Type B pancreatic cell (in vitro differentiated cells): ENCODE measurements around the gene FURIN. TPM values are rescaled to one million over a fixed set of nuclear protein-coding genes. Genes with fewer than 3 reads are reported as not detected.

Source experiments
- DNase-seq: peaks from one replicate; pipeline ENCODE4 v3.0.0; 2021; ENCODE audit warnings: mixed read lengths; ENCODE audit not compliant: unreplicated experiment; ENCODE audit errors: extremely low spot score
- H3K27ac Mint-ChIP-seq: 2 replicates; pipeline ENCODE4 v1.8.0; 2021; ENCODE audit warnings: mild to moderate bottlenecking, mixed read lengths
- H3K27me3 Mint-ChIP-seq: 2 replicates; pipeline ENCODE4 v1.8.0; 2021; ENCODE audit warnings: mixed read lengths
- H3K36me3 Mint-ChIP-seq: 2 replicates; pipeline ENCODE4 v1.8.0; 2021; ENCODE audit warnings: mixed read lengths
- H3K4me1 Mint-ChIP-seq: one replicate; pipeline ENCODE4 v1.8.0; 2021; ENCODE audit warnings: mixed read lengths; ENCODE audit not compliant: unreplicated experiment
- H3K4me3 Mint-ChIP-seq: 2 replicates; pipeline ENCODE4 v1.8.0; 2021; ENCODE audit warnings: mild to moderate bottlenecking, mixed read lengths
- H3K9me3 Mint-ChIP-seq: 2 replicates; pipeline ENCODE4 v1.8.0; 2021; ENCODE audit warnings: mixed read lengths
- CTCF ChIP-seq: fragments of 200-600 bp; sonication (generic); conservative IDR thresholded peaks from 2 replicates; pipeline ENCODE4 v1.5.0; 2021; ENCODE audit warnings: antibody characterized with exemption, mild to moderate bottlenecking
- total RNA-seq: library from RNA; stranded (reverse); gene quantifications from 2 replicates; pipeline ENCODE4 v1.2.1, GENCODE V29; 2021; ENCODE audit warnings: low replicate concordance

FURIN gene
- total RNA-seq, 1 donor from 2014 or later = 37.7 TPM

- DNase-seq = no peak
- TF ChIP-seq CTCF = no peak
- Mint-ChIP-seq H3K9me3 (no peaks in the 10 kb centered on the region), H3K4me1 (peaks cover 4% of the 10 kb centered on the region), H3K4me3 (no peak overlapping the region), H3K36me3 (no peaks in the 10 kb centered on the region), H3K27ac (no peak overlapping the region), H3K27me3 (no peaks in the 10 kb centered on the region)
These were observed 10.4 kb upstream of the FURIN start for GRCh38 chr15:90857883-90858443.

GRCh38 chr15:90859234-90860131, 8.9 kb upstream of the FURIN start:
- no peak for TF ChIP-seq CTCF
- Mint-ChIP-seq H3K36me3 (no peaks in the 10 kb centered on the region), H3K4me3 (no peak overlapping the region), H3K9me3 (no peaks in the 10 kb centered on the region), H3K27ac (no peak overlapping the region), H3K27me3 (no peaks in the 10 kb centered on the region), H3K4me1 (peaks cover 4% of the 10 kb centered on the region)
- no peak for DNase-seq

GRCh38 chr15:90860450-90860849, 7.9 kb upstream of the FURIN start:
- no peak overlapping the region for H3K4me3 Mint-ChIP-seq
- H3K9me3 Mint-ChIP-seq = no peaks in the 10 kb centered on the region
- no peaks in the 10 kb centered on the region for H3K36me3 Mint-ChIP-seq
- no peaks in the 10 kb centered on the region for H3K27me3 Mint-ChIP-seq
- H3K4me1 Mint-ChIP-seq = peaks cover 4% of the 10 kb centered on the region
- DNase-seq = no peak
- TF ChIP-seq CTCF = no peak
- H3K27ac Mint-ChIP-seq = no peak overlapping the region

- H3K4me1 Mint-ChIP-seq = peaks cover 4% of the 10 kb centered on the region
- DNase-seq = no peak
These were observed 7.3 kb upstream of the FURIN start for GRCh38 chr15:90860942-90861675.

GRCh38 chr15:90862487-90862886, 5.9 kb upstream of the FURIN start:
- TF ChIP-seq CTCF = no peak
- Mint-ChIP-seq H3K4me3 (no peak overlapping the region), H3K36me3 (no peaks in the 10 kb centered on the region), H3K9me3 (no peaks in the 10 kb centered on the region), H3K4me1 (peaks cover 4% of the 10 kb centered on the region), H3K27ac (no peak overlapping the region), H3K27me3 (no peaks in the 10 kb centered on the region)
- DNase-seq = no peak

More at GRCh38 chr15:90860942-90861675, 7.3 kb upstream of the FURIN start:
- TF ChIP-seq CTCF = no peak
- Mint-ChIP-seq H3K9me3 (no peaks in the 10 kb centered on the region), H3K4me3 (no peak overlapping the region), H3K36me3 (no peaks in the 10 kb centered on the region), H3K27ac (no peak overlapping the region), H3K27me3 (no peaks in the 10 kb centered on the region)
